ENCODE measurements around the gene TEX2.

The TEX2 gene

DNA sequence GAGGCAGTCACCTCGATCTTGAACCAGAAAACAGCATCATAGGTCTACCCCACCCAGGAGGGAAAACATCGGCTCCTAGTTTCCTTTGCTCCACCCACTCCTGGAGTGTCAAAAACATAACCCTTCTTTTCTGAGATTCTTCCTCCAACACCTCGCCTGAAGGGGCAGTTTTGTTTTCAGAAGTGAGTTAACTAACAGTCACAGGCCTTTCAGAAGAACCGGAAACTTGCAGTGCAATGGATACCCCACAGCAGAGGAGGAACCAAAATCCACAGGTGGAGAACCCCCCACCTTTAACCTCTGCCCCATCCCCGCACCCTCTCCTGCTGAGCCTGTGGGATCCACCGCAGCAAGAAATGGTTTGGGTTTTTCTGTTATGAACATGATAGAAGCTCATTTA is 7.8 kb upstream of the TEX2 start:
- TF ChIP-seq, protein P1, sequence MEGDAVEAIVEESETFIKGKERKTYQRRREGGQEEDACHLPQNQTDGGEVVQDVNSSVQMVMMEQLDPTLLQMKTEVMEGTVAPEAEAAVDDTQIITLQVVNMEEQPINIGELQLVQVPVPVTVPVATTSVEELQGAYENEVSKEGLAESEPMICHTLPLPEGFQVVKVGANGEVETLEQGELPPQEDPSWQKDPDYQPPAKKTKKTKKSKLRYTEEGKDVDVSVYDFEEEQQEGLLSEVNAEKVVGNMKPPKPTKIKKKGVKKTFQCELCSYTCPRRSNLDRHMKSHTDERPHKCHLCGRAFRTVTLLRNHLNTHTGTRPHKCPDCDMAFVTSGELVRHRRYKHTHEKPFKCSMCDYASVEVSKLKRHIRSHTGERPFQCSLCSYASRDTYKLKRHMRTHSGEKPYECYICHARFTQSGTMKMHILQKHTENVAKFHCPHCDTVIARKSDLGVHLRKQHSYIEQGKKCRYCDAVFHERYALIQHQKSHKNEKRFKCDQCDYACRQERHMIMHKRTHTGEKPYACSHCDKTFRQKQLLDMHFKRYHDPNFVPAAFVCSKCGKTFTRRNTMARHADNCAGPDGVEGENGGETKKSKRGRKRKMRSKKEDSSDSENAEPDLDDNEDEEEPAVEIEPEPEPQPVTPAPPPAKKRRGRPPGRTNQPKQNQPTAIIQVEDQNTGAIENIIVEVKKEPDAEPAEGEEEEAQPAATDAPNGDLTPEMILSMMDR (IDR thresholded peaks at IDR 0.05; ENCODE audit: low read depth, low read length, missing control alignments): no peak
- in situ Hi-C loops (cut with HindIII; ENCODE audit: low sequenced_read_pairs): loop anchor here (10.0 kb wide), 1 partner anchor 246 kb away; the partner anchor contains the start of gene ICAM2
- H3K4me3 ChIP-seq (ENCODE audit: low read depth, low read length): no peak overlapping the region
- no peak for DNase-seq (ENCODE audit: low read depth)

DNA sequence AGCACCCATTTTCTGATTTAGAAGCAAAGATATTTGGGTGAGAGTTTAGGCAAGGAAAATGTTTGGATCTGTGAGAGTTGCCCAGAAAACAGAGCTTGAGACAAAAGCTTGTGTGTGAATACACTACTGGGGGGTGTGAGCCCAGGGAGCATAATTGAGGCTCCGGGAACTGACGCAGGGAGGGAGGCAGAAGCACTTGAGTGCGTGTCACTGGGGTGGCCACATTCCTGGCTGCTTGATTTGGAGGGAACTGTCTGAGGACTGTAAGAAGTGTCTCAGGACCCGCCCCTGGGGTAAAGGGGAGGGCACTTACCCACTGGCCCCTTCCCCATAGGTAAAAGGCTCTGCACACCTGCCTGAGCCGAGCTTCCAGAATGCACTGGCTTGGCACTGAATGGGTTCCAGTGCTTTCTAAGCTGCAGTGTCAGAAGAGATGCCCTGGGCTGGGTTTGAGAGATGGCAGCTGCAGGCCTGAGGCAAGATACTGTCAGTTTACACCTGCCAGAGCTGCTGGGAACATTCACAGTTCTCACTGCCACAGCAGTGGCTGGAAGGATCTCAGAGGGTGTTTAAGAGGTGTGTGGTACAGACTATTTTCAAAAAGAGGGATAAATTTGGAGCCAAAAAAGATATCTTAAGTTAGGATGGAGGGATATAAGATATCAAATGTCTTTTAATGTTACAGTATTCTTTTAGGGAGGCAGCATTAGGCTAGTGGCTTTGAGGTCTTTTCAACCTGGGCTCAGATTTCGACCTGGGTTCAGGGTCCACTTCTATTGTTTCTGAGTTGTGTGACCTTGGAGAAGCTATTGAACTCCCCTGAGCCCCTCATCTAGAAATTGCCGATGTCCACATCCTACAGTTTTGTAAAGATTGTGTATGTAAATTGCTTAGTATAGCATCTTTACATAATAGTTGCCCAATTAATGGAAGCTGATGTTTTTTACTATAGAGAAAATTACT is 6.9 kb upstream of the TEX2 start:
- H3K4me3 ChIP-seq (ENCODE audit: low read depth, low read length): no peak overlapping the region
- DNase-seq (ENCODE audit: low read depth): no peak
- TF ChIP-seq, protein P1 (IDR thresholded peaks at IDR 0.05; ENCODE audit: low read depth, low read length, missing control alignments): no peak
- in situ Hi-C loops (cut with HindIII; ENCODE audit: low sequenced_read_pairs): loop anchor here (10.0 kb wide), 1 partner anchor 245 kb away; the partner anchor contains the start of gene ICAM2

DNA sequence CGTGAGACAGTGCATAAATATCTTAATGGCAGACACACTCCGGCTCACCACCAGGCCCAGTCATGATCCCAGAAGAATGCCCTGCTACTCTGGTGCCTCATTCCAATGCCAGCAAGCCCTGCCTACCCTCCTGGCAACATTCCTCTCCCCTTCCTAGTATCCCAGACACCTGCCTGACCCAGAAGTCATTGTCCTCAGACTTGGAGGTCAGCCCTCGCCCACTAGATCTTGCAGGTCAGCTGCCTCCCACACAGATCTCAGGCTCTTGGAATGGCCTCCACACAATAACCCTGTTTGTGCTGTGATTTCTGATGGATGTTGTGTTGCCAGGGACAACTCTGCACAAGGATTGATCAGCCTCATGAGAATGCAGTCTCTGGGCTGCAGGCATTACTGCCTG is 1.8 kb upstream of the TEX2 start:
- TF ChIP-seq, protein P1 (IDR thresholded peaks at IDR 0.05; ENCODE audit: low read depth, low read length, missing control alignments): no peak
- no peak for DNase-seq (ENCODE audit: low read depth)
- no peak overlapping the region for H3K4me3 ChIP-seq (ENCODE audit: low read depth, low read length)
- in situ Hi-C loops (cut with HindIII; ENCODE audit: low sequenced_read_pairs): no loop called here

DNA sequence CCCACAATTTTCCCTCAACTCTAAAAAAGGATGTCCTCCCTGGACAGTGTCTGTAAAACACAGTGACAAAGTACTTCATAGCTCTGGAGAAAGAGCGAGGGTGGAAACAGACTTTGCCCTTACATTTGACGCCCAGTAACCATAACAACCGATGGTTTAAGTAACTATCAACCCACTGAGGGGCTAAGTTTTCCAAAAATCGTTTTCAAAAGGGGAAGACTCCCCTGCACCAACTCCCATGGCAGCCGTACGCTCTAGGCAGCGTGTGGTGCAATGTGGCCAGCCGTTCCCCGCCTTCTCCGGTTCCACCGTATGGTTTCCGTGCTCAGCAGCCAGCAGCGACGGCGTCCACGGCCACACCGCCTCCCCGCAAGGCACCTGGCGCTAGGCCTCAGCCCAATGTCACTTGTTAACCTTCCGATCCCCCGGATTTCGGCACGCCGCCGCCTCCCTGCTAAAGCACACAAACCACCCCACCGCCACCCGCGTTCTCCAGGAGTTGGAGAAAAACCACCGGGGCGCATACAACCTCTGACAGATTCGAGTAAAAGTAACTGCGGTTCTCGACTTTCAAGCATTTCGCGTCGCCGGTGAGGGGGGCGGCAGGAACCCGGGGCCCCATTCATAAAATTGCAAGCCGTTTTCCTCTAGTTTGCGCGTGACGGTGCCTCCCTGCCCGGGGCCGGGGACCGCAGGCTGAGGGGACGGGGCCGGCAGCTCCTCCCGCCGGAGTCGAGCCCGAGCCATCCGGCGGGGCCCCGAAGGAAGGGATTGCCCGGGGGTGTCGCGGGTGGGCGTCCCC is 661 bp downstream of the TEX2 start:
- TF ChIP-seq, protein P1 (IDR thresholded peaks at IDR 0.05; ENCODE audit: low read depth, low read length, missing control alignments): no peak
- in situ Hi-C loops (cut with HindIII; ENCODE audit: low sequenced_read_pairs): no loop called here
- peak overlapping the region; percentile 77 for H3K4me3 ChIP-seq (ENCODE audit: low read depth, low read length)
- DNase-seq (ENCODE audit: low read depth): no peak

DNA sequence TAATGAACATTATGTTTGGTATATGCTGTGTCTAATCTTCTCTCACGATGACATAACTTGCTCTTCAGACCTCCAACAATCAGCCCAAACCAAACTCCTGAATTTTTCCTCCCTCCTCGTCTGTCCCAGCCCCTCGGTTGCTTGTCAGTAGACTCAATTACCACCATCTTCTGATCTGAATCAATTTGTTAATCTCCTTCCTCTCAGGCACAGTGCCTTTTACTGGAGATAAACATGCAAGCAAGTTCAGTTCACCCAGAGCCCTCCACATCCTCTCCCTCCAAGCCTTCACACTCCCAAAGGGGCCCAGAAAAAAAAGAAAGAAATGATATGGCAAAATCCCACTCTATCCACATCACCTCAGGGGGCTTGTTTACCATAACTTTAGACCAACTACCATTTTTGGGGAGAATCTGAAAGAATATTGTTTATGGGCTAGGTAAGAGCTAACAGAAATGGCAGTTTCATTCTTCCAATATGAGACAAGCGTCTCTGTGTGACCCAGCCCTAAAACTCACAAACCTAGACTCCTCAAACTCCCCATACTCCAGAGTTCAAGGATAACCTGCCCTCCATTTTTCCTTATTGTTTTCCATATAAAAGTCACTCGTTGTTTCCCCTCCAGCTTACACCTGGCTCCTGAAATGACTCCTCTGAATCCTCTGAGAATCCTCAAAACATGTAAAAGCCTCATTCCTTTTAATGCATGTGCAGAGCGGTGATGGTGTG is 1.5 kb downstream of the TEX2 start:
- TF ChIP-seq, protein P1 (IDR thresholded peaks at IDR 0.05; ENCODE audit: low read depth, low read length, missing control alignments): no peak
- in situ Hi-C loops (cut with HindIII; ENCODE audit: low sequenced_read_pairs): no loop called here
- no peak for DNase-seq (ENCODE audit: low read depth)
- peak overlapping the region; percentile 77 for H3K4me3 ChIP-seq (ENCODE audit: low read depth, low read length)

- H3K4me3 ChIP-seq (ENCODE audit: low read depth, low read length): no peak overlapping the region
- TF ChIP-seq, protein P1 (IDR thresholded peaks at IDR 0.05; ENCODE audit: low read depth, low read length, missing control alignments): no peak
- in situ Hi-C loops (cut with HindIII; ENCODE audit: low sequenced_read_pairs): no loop called here
Observed at GRCh38 chr17:64260886-64261285, 2.2 kb downstream of the TEX2 start.

More at GRCh38 chr17:64260886-64261285, 2.2 kb downstream of the TEX2 start:
- DNase-seq (ENCODE audit: low read depth): no peak
